Stimulated activated memory B cell treated with anti-CD40 and anti-IgM and Interleukin-4, amounts not matched to agents 10 μg/mL and 1 μg/mL and 100 μg/mL, for 72 hours (primary cell): Measurements from ENCODE around the gene FFAR4.
A peak's percentile ranks its signal among the peaks of the same experiment; 100 is the strongest.

ENCODE experiments used
- ATAC-seq: fragments of 150-1000 bp; cut with Tn5 transposase; 2 replicates; pipeline ENCODE4 v1.10.0; 2021
- H3K27ac Mint-ChIP-seq: one replicate; pipeline ENCODE4 v1.8.0; 2022; ENCODE audit warnings: mild to moderate bottlenecking, mixed read lengths
- H3K27me3 Mint-ChIP-seq: one replicate; pipeline ENCODE4 v1.8.0; 2022; ENCODE audit warnings: mixed read lengths
- H3K36me3 Mint-ChIP-seq: one replicate; pipeline ENCODE4 v1.8.0; 2022; ENCODE audit warnings: mixed read lengths
- H3K4me1 Mint-ChIP-seq: one replicate; pipeline ENCODE4 v1.8.0; 2022; ENCODE audit warnings: mixed read lengths
- H3K4me3 Mint-ChIP-seq: one replicate; pipeline ENCODE4 v1.8.0; 2022; ENCODE audit warnings: mild to moderate bottlenecking, moderate library complexity, mixed read lengths
- H3K9me3 Mint-ChIP-seq: one replicate; pipeline ENCODE4 v1.8.0; 2022; ENCODE audit warnings: mixed read lengths

Gene FFAR4

GRCh38 chr10:93559490-93559889 lies 7.0 kb upstream of the FFAR4 start:
- no peak for ATAC-seq
- H3K27ac Mint-ChIP-seq, result no peak overlapping the region
- H3K27me3 Mint-ChIP-seq, result peaks cover 37% of the 10 kb centered on the region
- H3K4me1 Mint-ChIP-seq, result no peaks in the 10 kb centered on the region
- H3K4me3 Mint-ChIP-seq, result no peak overlapping the region
- no peaks in the 10 kb centered on the region for H3K36me3 Mint-ChIP-seq
- H3K9me3 Mint-ChIP-seq, result no peaks in the 10 kb centered on the region

GRCh38 chr10:93560541-93560940 lies 5.9 kb upstream of the FFAR4 start:
- H3K4me3 Mint-ChIP-seq, result no peak overlapping the region
- H3K27me3 Mint-ChIP-seq, result peaks cover 34% of the 10 kb centered on the region
- no peak overlapping the region for H3K27ac Mint-ChIP-seq
- H3K4me1 Mint-ChIP-seq, result no peaks in the 10 kb centered on the region
- no peak for ATAC-seq
- no peaks in the 10 kb centered on the region for H3K36me3 Mint-ChIP-seq
- no peaks in the 10 kb centered on the region for H3K9me3 Mint-ChIP-seq

GRCh38 chr10:93565446-93565845 lies 1.0 kb upstream of the FFAR4 start:
- H3K4me1 Mint-ChIP-seq, result peaks cover 9% of the 10 kb centered on the region
- no peak overlapping the region for H3K4me3 Mint-ChIP-seq
- no peak for ATAC-seq
- H3K9me3 Mint-ChIP-seq, result no peaks in the 10 kb centered on the region
- H3K27me3 Mint-ChIP-seq, result peaks cover 61% of the 10 kb centered on the region
- no peak overlapping the region for H3K27ac Mint-ChIP-seq
- H3K36me3 Mint-ChIP-seq, result no peaks in the 10 kb centered on the region

- Mint-ChIP-seq H3K4me3 (peak overlapping the region; percentile 6), H3K9me3 (no peaks in the 10 kb centered on the region), H3K4me1 (peaks cover 9% of the 10 kb centered on the region), H3K27ac (no peak overlapping the region), H3K36me3 (no peaks in the 10 kb centered on the region), H3K27me3 (peaks cover 61% of the 10 kb centered on the region)
- no peak for ATAC-seq
These were observed 1.0 kb downstream of the FFAR4 start for GRCh38 chr10:93567277-93568104.

DNA sequence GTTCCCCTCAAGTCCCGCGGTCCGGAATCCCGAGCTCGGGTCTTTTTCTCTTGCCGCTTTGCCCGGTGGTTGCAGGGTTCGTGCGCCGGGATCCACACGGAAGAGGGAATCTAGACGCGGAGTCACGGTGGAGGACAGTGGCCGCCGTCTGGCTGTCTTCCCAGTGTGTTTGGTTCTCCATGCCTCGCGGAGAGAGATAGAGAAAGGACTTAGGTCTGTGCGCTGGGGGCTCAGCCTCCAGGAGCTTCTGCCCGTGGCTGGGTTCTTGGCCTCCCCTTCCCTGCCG lies 1.6 kb downstream of the FFAR4 start:
- ATAC-seq, result no peak
- Mint-ChIP-seq H3K36me3 (no peaks in the 10 kb centered on the region), H3K27me3 (peaks cover 67% of the 10 kb centered on the region), H3K27ac (no peak overlapping the region), H3K4me3 (no peak overlapping the region), H3K9me3 (no peaks in the 10 kb centered on the region), H3K4me1 (peaks cover 9% of the 10 kb centered on the region)

- H3K4me1 Mint-ChIP-seq, result peaks cover 16% of the 10 kb centered on the region
- no peaks in the 10 kb centered on the region for H3K9me3 Mint-ChIP-seq
- no peak overlapping the region for H3K4me3 Mint-ChIP-seq
- no peaks in the 10 kb centered on the region for H3K36me3 Mint-ChIP-seq
- no peak for ATAC-seq
- H3K27me3 Mint-ChIP-seq, result peaks cover 69% of the 10 kb centered on the region
- H3K27ac Mint-ChIP-seq, result no peak overlapping the region
These were observed 3.9 kb downstream of the FFAR4 start for GRCh38 chr10:93570383-93570782.

- no peak for ATAC-seq
- no peaks in the 10 kb centered on the region for H3K9me3 Mint-ChIP-seq
- peaks cover 58% of the 10 kb centered on the region for H3K27me3 Mint-ChIP-seq
- no peaks in the 10 kb centered on the region for H3K36me3 Mint-ChIP-seq
- H3K27ac Mint-ChIP-seq, result no peak overlapping the region
- H3K4me1 Mint-ChIP-seq, result peaks cover 6% of the 10 kb centered on the region
- no peak overlapping the region for H3K4me3 Mint-ChIP-seq
These were observed 6.1 kb downstream of the FFAR4 start for GRCh38 chr10:93572606-93573005.

GRCh38 chr10:93573051-93573909 lies 6.8 kb downstream of the FFAR4 start:
- no peak overlapping the region for H3K4me3 Mint-ChIP-seq
- no peaks in the 10 kb centered on the region for H3K36me3 Mint-ChIP-seq
- peaks cover 58% of the 10 kb centered on the region for H3K27me3 Mint-ChIP-seq
- peaks cover 6% of the 10 kb centered on the region for H3K4me1 Mint-ChIP-seq
- ATAC-seq, result no peak
- no peaks in the 10 kb centered on the region for H3K9me3 Mint-ChIP-seq
- no peak overlapping the region for H3K27ac Mint-ChIP-seq

- Mint-ChIP-seq H3K4me3 (no peak overlapping the region), H3K36me3 (no peaks in the 10 kb centered on the region), H3K27me3 (peaks cover 52% of the 10 kb centered on the region), H3K27ac (no peak overlapping the region), H3K9me3 (no peaks in the 10 kb centered on the region), H3K4me1 (peaks cover 6% of the 10 kb centered on the region)
- no peak for ATAC-seq
These were observed 7.5 kb downstream of the FFAR4 start for GRCh38 chr10:93573924-93574323.

GRCh38 chr10:93576888-93577287 lies 10.4 kb downstream of the FFAR4 start:
- no peak for ATAC-seq
- peaks cover 5% of the 10 kb centered on the region for H3K36me3 Mint-ChIP-seq
- H3K4me1 Mint-ChIP-seq, result peaks cover 6% of the 10 kb centered on the region
- no peak overlapping the region for H3K27ac Mint-ChIP-seq
- no peak overlapping the region for H3K4me3 Mint-ChIP-seq
- peaks cover 9% of the 10 kb centered on the region for H3K9me3 Mint-ChIP-seq
- H3K27me3 Mint-ChIP-seq, result peaks cover 50% of the 10 kb centered on the region

DNA sequence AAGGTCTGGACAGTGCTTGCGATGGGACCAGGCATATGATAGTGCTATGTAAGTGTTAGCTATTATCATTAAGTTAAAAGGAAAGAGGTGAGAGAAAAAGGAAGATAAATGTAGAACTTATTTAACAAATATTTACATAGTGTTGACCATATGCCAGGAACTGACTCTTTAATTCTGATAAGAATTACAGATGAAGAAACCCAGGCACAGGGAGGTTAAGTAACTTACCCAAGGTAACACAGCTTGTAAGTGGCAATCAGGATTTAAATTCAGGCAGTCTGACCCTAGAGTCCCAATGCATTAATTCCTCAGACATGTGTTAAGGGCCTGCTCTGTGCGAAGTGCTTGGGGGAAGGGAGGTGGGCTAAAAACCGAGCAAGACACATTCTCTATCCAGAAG lies 11.1 kb downstream of the FFAR4 start:
- Mint-ChIP-seq H3K4me1 (peaks cover 6% of the 10 kb centered on the region), H3K27me3 (peaks cover 43% of the 10 kb centered on the region), H3K4me3 (no peak overlapping the region), H3K9me3 (peaks cover 9% of the 10 kb centered on the region), H3K36me3 (peaks cover 5% of the 10 kb centered on the region), H3K27ac (no peak overlapping the region)
- ATAC-seq, result no peak

GRCh38 chr10:93579089-93579488 lies 12.6 kb downstream of the FFAR4 start:
- ATAC-seq, result no peak
- peaks cover 5% of the 10 kb centered on the region for H3K36me3 Mint-ChIP-seq
- no peak overlapping the region for H3K27ac Mint-ChIP-seq
- H3K9me3 Mint-ChIP-seq, result peaks cover 9% of the 10 kb centered on the region
- no peaks in the 10 kb centered on the region for H3K4me1 Mint-ChIP-seq
- H3K4me3 Mint-ChIP-seq, result no peak overlapping the region
- peaks cover 28% of the 10 kb centered on the region for H3K27me3 Mint-ChIP-seq

GRCh38 chr10:93579985-93580711 lies 13.7 kb downstream of the FFAR4 start:
- H3K4me3 Mint-ChIP-seq, result no peak overlapping the region
- peaks cover 9% of the 10 kb centered on the region for H3K9me3 Mint-ChIP-seq
- no peak for ATAC-seq
- no peaks in the 10 kb centered on the region for H3K4me1 Mint-ChIP-seq
- H3K27ac Mint-ChIP-seq, result no peak overlapping the region
- H3K36me3 Mint-ChIP-seq, result peaks cover 5% of the 10 kb centered on the region
- peaks cover 27% of the 10 kb centered on the region for H3K27me3 Mint-ChIP-seq

DNA sequence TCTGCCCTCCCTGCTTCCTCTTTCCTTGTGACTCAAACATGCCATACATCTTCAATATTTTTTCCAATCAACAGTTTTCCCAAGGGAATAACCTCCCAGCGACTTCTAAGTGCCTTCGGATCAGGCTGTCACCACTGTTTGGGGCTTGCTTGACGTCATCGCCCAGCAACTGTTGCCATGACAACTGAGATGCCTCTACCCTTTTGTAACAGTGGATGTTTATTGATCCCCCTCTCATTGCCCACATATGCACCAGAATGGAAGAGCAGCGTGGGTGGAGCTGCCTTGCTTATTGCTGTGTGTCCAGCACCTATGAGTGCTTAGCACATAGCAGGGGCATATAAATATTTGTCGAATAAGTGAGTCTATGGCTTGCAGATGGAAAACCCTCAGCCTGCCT lies 14.4 kb downstream of the FFAR4 start:
- Mint-ChIP-seq H3K27ac (no peak overlapping the region), H3K9me3 (peaks cover 9% of the 10 kb centered on the region), H3K36me3 (peaks cover 5% of the 10 kb centered on the region), H3K27me3 (peaks cover 27% of the 10 kb centered on the region), H3K4me3 (no peak overlapping the region), H3K4me1 (no peaks in the 10 kb centered on the region)
- no peak for ATAC-seq

DNA sequence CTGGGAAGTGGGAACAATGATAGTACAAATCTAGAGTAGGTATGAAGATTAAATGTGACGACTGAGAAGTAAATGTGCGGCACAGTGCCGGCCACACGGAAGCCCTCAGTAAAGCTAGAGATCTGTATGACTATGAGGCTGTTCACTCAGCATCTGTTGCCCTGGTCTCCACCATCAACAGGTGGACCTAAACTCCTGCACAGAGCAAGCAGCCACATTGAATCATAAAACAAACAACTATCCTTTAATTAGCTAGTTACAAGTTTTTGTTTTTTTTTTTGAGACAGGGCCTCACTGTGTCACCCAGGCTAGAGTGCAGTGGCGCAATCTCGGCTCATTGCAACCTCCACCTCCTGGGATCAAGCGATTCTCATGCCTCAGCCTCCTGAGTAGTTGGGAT lies 18.0 kb downstream of the FFAR4 start:
- H3K27me3 Mint-ChIP-seq, result peaks cover 24% of the 10 kb centered on the region

More for the DNA sequence above, 18.0 kb downstream of the FFAR4 start:
- Mint-ChIP-seq H3K4me1 (no peaks in the 10 kb centered on the region), H3K4me3 (no peak overlapping the region), H3K27ac (no peak overlapping the region), H3K9me3 (peaks cover 5% of the 10 kb centered on the region), H3K36me3 (peaks cover 5% of the 10 kb centered on the region)
- no peak for ATAC-seq
